H1 (cell line): ENCODE results near the gene IQCF5. TPM values are rescaled to one million over a fixed set of nuclear protein-coding genes. Genes with fewer than 3 reads are reported as not detected.

Source experiments
- CTCF ChIA-PET: fragments of 300-600 bp; sonication (Branson Sonifier 250); formaldehyde crosslinking; loops from one replicate; lab custom pipeline; 2021; ENCODE audit not compliant: partially characterized antibody; lab: Charles Lee
- POLR2A ChIA-PET: fragments of 300-600 bp; sonication (Branson Sonifier 250); formaldehyde crosslinking; loops from one replicate; lab custom pipeline; 2021; ENCODE audit warnings: inconsistent platforms; ENCODE audit not compliant: partially characterized antibody; lab: Charles Lee
- DNase-seq, 2 experiments: peaks; one replicate each; pipeline versions ENCODE4 v3.0.0 to v3.0.0-alpha.2; 2010 to 2022; ENCODE audit warnings: low spot score in 2 of 2, low read depth in 1 of 2, mixed read lengths in 1 of 2
- FAIRE-seq: peaks from 2 replicates; lab custom pipeline; 2011; peaks lifted over from hg19 to GRCh38; lab: Jason Lieb, UNC
- H2AFZ ChIP-seq: 2 replicates; pipeline ENCODE4 v1.8.1; 2012; ENCODE audit warnings: low read length, inconsistent platforms
- H2AK5ac ChIP-seq: 2 replicates; pipeline ENCODE4 v1.6.1; 2013; ENCODE audit warnings: low read depth, low read length
- H2BK120ac ChIP-seq: replicated peaks from 2 replicates; pipeline ENCODE3; 2013; ENCODE audit warnings: low read depth, low read length, inconsistent platforms
- H2BK12ac ChIP-seq: 2 replicates; pipeline ENCODE4 v1.6.1; 2013; ENCODE audit warnings: low read depth, low read length
- H2BK15ac ChIP-seq: 2 replicates; pipeline ENCODE4 v1.6.1; 2013; ENCODE audit warnings: low read length
- H2BK20ac ChIP-seq: 2 replicates; pipeline ENCODE4 v1.6.1; 2013; ENCODE audit warnings: low read length
- H2BK5ac ChIP-seq: 2 replicates; pipeline ENCODE4 v1.6.1; 2013; ENCODE audit warnings: low read depth, low read length
- H3K14ac ChIP-seq: 2 replicates; pipeline ENCODE4 v1.6.1; 2013; ENCODE audit warnings: inconsistent platforms; ENCODE audit not compliant: insufficient read length
- H3K18ac ChIP-seq: 2 replicates; pipeline ENCODE4 v1.6.1; 2013; ENCODE audit warnings: low read length; ENCODE audit errors: extremely low read depth
- H3K23ac ChIP-seq: 2 replicates; pipeline ENCODE4 v1.6.1; 2013; ENCODE audit warnings: inconsistent platforms; ENCODE audit not compliant: insufficient read length
- H3K23me2 ChIP-seq: 2 replicates; pipeline ENCODE4 v1.6.1; 2013; ENCODE audit warnings: low read depth, low read length
- H3K27ac ChIP-seq: 2 replicates; pipeline ENCODE4 v1.6.1; 2011; ENCODE audit warnings: low read depth, low read length, inconsistent platforms
- H3K27me3 ChIP-seq, 4 experiments: replicated peaks in 1 of 4; 1 replicate in 1 of 4; 2 replicates in 3 of 4; pipeline versions ENCODE4 v1.6.1 to v1.8.1; 2011 to 2013; ENCODE audit warnings: low read length in 3 of 4, mild to moderate bottlenecking in 3 of 4, inconsistent platforms in 2 of 4, mixed read lengths in 2 of 4, moderate library complexity in 1 of 4; ENCODE audit not compliant: control insufficient read depth in 3 of 4, insufficient read depth in 3 of 4; ENCODE audit errors: extremely low read depth in 1 of 4
- H3K36me3 ChIP-seq, 4 experiments: 2 replicates each; pipeline versions ENCODE4 v1.6.1 to v1.8.1; 2011 to 2013; ENCODE audit warnings: mild to moderate bottlenecking in 4 of 4, low read length in 3 of 4, moderate library complexity in 2 of 4, control low read depth in 1 of 4, inconsistent platforms in 1 of 4; ENCODE audit not compliant: insufficient read depth in 4 of 4, control insufficient read depth in 2 of 4
- H3K4ac ChIP-seq: replicated peaks from 2 replicates; pipeline ENCODE3; 2013; ENCODE audit warnings: low read length, low read depth, mixed read lengths, inconsistent platforms; ENCODE audit not compliant: insufficient read length
- H3K4me1 ChIP-seq, 4 experiments: replicated peaks in 1 of 4; 1 replicate in 1 of 4; 2 replicates in 3 of 4; pipeline versions ENCODE4 v1.6.1 to v1.8.1; 2011 to 2013; ENCODE audit warnings: low read length in 3 of 4, inconsistent platforms in 2 of 4, mixed read lengths in 1 of 4; ENCODE audit not compliant: insufficient read depth in 4 of 4, control insufficient read depth in 3 of 4
- H3K4me2 ChIP-seq, 2 experiments: 2 replicates each; pipeline versions ENCODE4 v1.6.1 to v1.8.1; 2011 to 2013; ENCODE audit warnings: low read depth in 2 of 2, low read length in 2 of 2, control low read depth in 1 of 2, inconsistent platforms in 1 of 2, mild to moderate bottlenecking in 1 of 2; ENCODE audit not compliant: insufficient read depth in 1 of 2
- H3K4me3 ChIP-seq, 4 experiments: fragments of 200-600, 300-600 bp in 1 of 4; sonication (generic), shearing (Covaris generic), sonication (Bioruptor Twin) in 1 of 4; 2 replicates each; pipeline versions ENCODE4 v1.5.1 to v1.8.1; 2011 to 2016; ENCODE audit warnings: low read length in 4 of 4, low read depth in 3 of 4, control low read depth in 2 of 4, inconsistent platforms in 2 of 4, mild to moderate bottlenecking in 2 of 4, mixed read lengths in 1 of 4, moderate library complexity in 1 of 4; ENCODE audit not compliant: insufficient read depth in 2 of 4; ENCODE audit errors: extremely low read depth in 1 of 4
- H3K56ac ChIP-seq: replicated peaks from 2 replicates; pipeline ENCODE3; 2013; ENCODE audit warnings: low read depth, mild to moderate bottlenecking, mixed read lengths, low read length, inconsistent platforms; ENCODE audit not compliant: insufficient read length
- H3K79me1 ChIP-seq: 2 replicates; pipeline ENCODE4 v1.6.1; 2013; ENCODE audit warnings: low read depth, low read length, control low read depth
- H3K79me2 ChIP-seq, 2 experiments: 2 replicates each; pipeline versions ENCODE4 v1.6.1 to v1.8.1; 2012 to 2013; ENCODE audit warnings: low read length in 2 of 2, mild to moderate bottlenecking in 2 of 2, inconsistent platforms in 1 of 2; ENCODE audit not compliant: insufficient read depth in 2 of 2, control insufficient read depth in 1 of 2
- H3K9ac ChIP-seq, 4 experiments: replicated peaks in 1 of 4; 1 replicate in 1 of 4; 2 replicates in 3 of 4; pipeline versions ENCODE4 v1.6.1 to v1.8.1; 2011 to 2013; ENCODE audit warnings: low read depth in 3 of 4, low read length in 3 of 4, control low read depth in 2 of 4, mild to moderate bottlenecking in 2 of 4, moderate library complexity in 2 of 4, inconsistent platforms in 1 of 4; ENCODE audit errors: extremely low read depth in 1 of 4
- H3K9me3 ChIP-seq, 2 experiments: 2 replicates each; pipeline versions ENCODE4 v1.6.1 to v1.8.1; 2012 to 2013; ENCODE audit warnings: mild to moderate bottlenecking in 2 of 2, moderate library complexity in 2 of 2, control low read depth in 1 of 2, inconsistent platforms in 1 of 2, low read depth in 1 of 2, low read length in 1 of 2, mixed read lengths in 1 of 2; ENCODE audit not compliant: insufficient read depth in 2 of 2
- H4K20me1 ChIP-seq, 2 experiments: replicated peaks in 1 of 2; 2 replicates each; pipeline versions ENCODE3 to v1.8.1; 2011 to 2013; ENCODE audit warnings: inconsistent platforms in 2 of 2, low read length in 2 of 2, mild to moderate bottlenecking in 1 of 2; ENCODE audit not compliant: insufficient read depth in 2 of 2, control insufficient read depth in 1 of 2
- H4K5ac ChIP-seq: 2 replicates; pipeline ENCODE4 v1.6.1; 2013; ENCODE audit warnings: low read length, low read depth, mixed read lengths, inconsistent platforms; ENCODE audit not compliant: insufficient read length
- H4K8ac ChIP-seq: 2 replicates; pipeline ENCODE4 v1.8.0; 2013; ENCODE audit warnings: mild to moderate bottlenecking, moderate library complexity, low read length, inconsistent platforms; ENCODE audit not compliant: insufficient read depth; ENCODE audit errors: extremely low read depth
- H4K91ac ChIP-seq: replicated peaks from 2 replicates; pipeline ENCODE3; 2013; ENCODE audit warnings: low read length, mixed read lengths, inconsistent platforms; ENCODE audit not compliant: insufficient read length
- BRCA1 ChIP-seq: IDR thresholded peaks from 2 replicates; pipeline ENCODE4 v1.6.1; 2012; ENCODE audit warnings: low read depth, low read length, improper control_type of control experiment
- EP300 ChIP-seq, 2 experiments: IDR thresholded peaks; 1 replicate in 1 of 2; 2 replicates in 1 of 2; pipeline ENCODE4 v1.6.1; 2011 to 2012; ENCODE audit warnings: low read depth in 2 of 2, low read length in 2 of 2, mild to moderate bottlenecking in 2 of 2, borderline replicate concordance in 1 of 2, inconsistent platforms in 1 of 2, moderate library complexity in 1 of 2
- MAFK ChIP-seq: IDR thresholded peaks from 2 replicates; pipeline ENCODE4 v1.6.1; 2012; ENCODE audit warnings: low read depth, mild to moderate bottlenecking, improper control_type of control experiment, low read length
- POLR2AphosphoS5 ChIP-seq: IDR thresholded peaks from 2 replicates; pipeline ENCODE4 v1.6.1; 2011; ENCODE audit warnings: low read depth, low read length
- SUZ12 ChIP-seq: fragments of 200-600 bp; sonication (generic); IDR thresholded peaks from 2 replicates; pipeline ENCODE4 v1.6.1; 2012; ENCODE audit warnings: mild to moderate bottlenecking, inconsistent platforms, low read length, moderate library complexity, mixed read lengths
- TBP ChIP-seq: IDR thresholded peaks from 2 replicates; pipeline ENCODE4 v1.6.1; 2011; ENCODE audit warnings: low read depth, low read length, improper control_type of control experiment
- YY1 ChIP-seq: IDR thresholded peaks from 2 replicates; pipeline ENCODE4 v1.6.1; 2011; ENCODE audit warnings: low read depth, mild to moderate bottlenecking, low read length
- WGBS, 2 experiments: shearing (Covaris generic) in 1 of 2; methylation state at CpG; one replicate each; pipeline versions ENCODE4 v1.1.6 to v1.1.7; 2013 to 2015; ENCODE audit warnings: low lambda C conversion rate in 2 of 2, mixed read lengths in 2 of 2, inconsistent platforms in 1 of 2, low coverage in 1 of 2, missing lambda C conversion rate in 1 of 2; ENCODE audit not compliant: insufficient replicate concordance in 2 of 2, insufficient coverage in 1 of 2, insufficient read length in 1 of 2; ENCODE audit errors: extremely low coverage in 1 of 2, missing lambda C conversion rate in 1 of 2; 5-methylcytosine and 5-hydroxymethylcytosine counted together
- polyA plus RNA-seq, 7 experiments: library from polyadenylated mRNA; depleted of rRNA in 3 of 7; stranded (reverse) in 5 of 7; unstranded in 2 of 7; fragments of >200 nt in 5 of 7; fragments of 200-250 nt in 2 of 7; gene quantifications; 1 replicate in 5 of 7; 2 replicates in 1 of 7; 4 replicates in 1 of 7; pipeline versions ENCODE4 v1.2.1 to v1.2.3, GENCODE V29; 2011 to 2013; ENCODE audit warnings: missing spikeins in 2 of 7, mixed read lengths in 2 of 7
- total RNA-seq: library from RNA; stranded (reverse); fragmentation: NEBNext Ultra II Directional; extraction: Animal tissue kit (Norgen Biotek cat#: 25700); gene quantifications from 2 replicates; pipeline ENCODE4 v1.2.1, GENCODE V29; 2021

Gene IQCF5
- total and polyA plus RNA-seq, 2 of the 8 experiments (the other 6 are each of a cell fraction or from before 2014, with no cell fraction given) = not detected

DNA sequence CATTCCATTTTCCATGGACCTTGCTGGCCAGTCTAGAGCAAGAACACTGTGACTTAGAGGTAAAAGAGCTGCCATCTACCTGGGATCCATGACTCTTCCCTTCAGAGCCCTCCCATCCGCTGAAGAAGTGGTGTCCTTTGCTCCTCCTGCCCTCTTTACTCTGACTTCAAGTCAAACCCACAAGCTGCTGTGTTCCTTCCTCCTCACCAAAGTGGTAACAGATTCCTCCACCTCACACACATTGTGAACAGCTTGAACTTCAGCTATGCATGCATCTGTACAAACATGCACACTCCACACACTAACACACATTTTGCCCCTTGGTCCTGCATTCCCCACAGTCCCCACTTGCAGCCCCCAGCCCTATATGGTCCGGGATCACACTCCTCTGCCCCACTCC is 990 bp downstream of the IQCF5 start:
- Histone ChIP-seq H3K9me3 (no peaks in the 10 kb centered on the region), H3K9ac (no peak overlapping the region), H3K14ac (no peak overlapping the region), H3K79me2 (no peaks in the 10 kb centered on the region), H2BK5ac (no peak overlapping the region), H4K20me1 (no peaks in the 10 kb centered on the region), H2BK15ac (no peak overlapping the region), H3K18ac (no peak overlapping the region), H2BK12ac (no peak overlapping the region), H3K4ac (no peak overlapping the region), H2AFZ (no peak overlapping the region), H3K56ac (no peak overlapping the region), H4K8ac (no peak overlapping the region), H3K4me1 (no peaks in the 10 kb centered on the region), H3K27me3 (no peaks in the 10 kb centered on the region), H2BK20ac (no peak overlapping the region), H4K5ac (no peak overlapping the region), H4K91ac (no peak overlapping the region), H3K4me2 (no peak overlapping the region), H3K23me2 (no peaks in the 10 kb centered on the region), H3K4me3 (no peak overlapping the region), H3K27ac (no peak overlapping the region), H2AK5ac (no peak overlapping the region), H3K79me1 (no peaks in the 10 kb centered on the region), H2BK120ac (no peak overlapping the region), H3K23ac (no peak overlapping the region), H3K36me3 (no peaks in the 10 kb centered on the region)
- FAIRE-seq (no peak), DNase-seq (no peak)
- no peak for TF ChIP-seq YY1
- no peak for TF ChIP-seq TBP
- TF ChIP-seq SUZ12 = no peak
- TF ChIP-seq MAFK = no peak
- no peak for TF ChIP-seq POLR2AphosphoS5
- no peak for TF ChIP-seq EP300 (IDR thresholded peaks at IDR 0.05; ENCODE audit: borderline replicate concordance in 1 of 2, low read depth in 2 of 2, low read length in 2 of 2)
- no peak for TF ChIP-seq BRCA1
- CTCF ChIA-PET = interaction anchor here (1.2 to 1.4 kb wide), 2 partner anchors 33 to 55 kb away, joined by 3 to 4 read pairs; no protein-coding TSS in a partner anchor
- POLR2A ChIA-PET = interaction anchor here (1.8 kb wide), 1 partner anchor 94 kb away, joined by 5 read pairs; the partner anchor contains the start of gene PCBP4
- 84% methylated on average over 2 of the region's 2 CpGs; no CpG with 5 or more reads in 1 of the 2 experiments for WGBS, 2 experiments
